ENCODE data around the gene FBXW7. TPM values are rescaled to one million over a fixed set of nuclear protein-coding genes. Genes with fewer than 3 reads are reported as not detected.

The FBXW7 gene
- polyA plus RNA-seq, 1 donor: 19.2 TPM

DNA sequence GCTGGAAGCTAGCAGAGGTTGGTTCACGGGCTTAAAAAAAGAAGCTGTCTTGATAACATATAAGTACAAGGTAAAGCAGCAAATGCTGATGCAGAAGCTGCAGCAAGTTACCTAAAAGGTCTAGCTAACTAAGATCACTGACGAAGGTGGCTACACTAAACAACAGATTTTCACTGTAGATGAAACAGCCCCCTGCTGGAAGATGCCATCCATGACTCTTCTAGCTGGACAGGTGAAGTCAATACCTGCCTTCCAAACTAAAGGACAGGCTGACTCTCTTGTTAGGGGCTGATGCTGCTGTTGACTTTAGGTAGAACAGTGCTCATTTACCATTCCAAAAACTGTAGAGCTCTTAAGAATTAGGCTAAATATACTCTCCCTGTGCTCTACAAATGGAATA lies 99.5 kb downstream of the FBXW7 start:
- DNase-seq: no peak
- H3K27ac ChIP-seq (ENCODE audit: low read length): no peak overlapping the region
- no peaks in the 10 kb centered on the region for H3K27me3 ChIP-seq (ENCODE audit: control insufficient read depth, insufficient read depth, low read length)
- WGBS (ENCODE audit: insufficient coverage, low lambda C conversion rate): no CpG with 5 or more reads among the region's 2 CpGs
- H3K4me3 ChIP-seq (ENCODE audit: low read length): no peak overlapping the region
- no peaks in the 10 kb centered on the region for H3K9me3 ChIP-seq (ENCODE audit: control insufficient read depth, low read depth, low read length)
- no peaks in the 10 kb centered on the region for H3K36me3 ChIP-seq (ENCODE audit: control insufficient read depth, insufficient read depth, low read length)
- H3K4me1 ChIP-seq (ENCODE audit: control insufficient read depth, insufficient read depth, low read length): peaks cover 8% of the 10 kb centered on the region

GRCh38 chr4:152434011-152434410 lies 101.9 kb downstream of the FBXW7 start:
- no peaks in the 10 kb centered on the region for H3K36me3 ChIP-seq (ENCODE audit: control insufficient read depth, insufficient read depth, low read length)
- 100% methylated on average over 1 of the region's 3 CpGs for WGBS (ENCODE audit: insufficient coverage, low lambda C conversion rate)
- H3K27me3 ChIP-seq (ENCODE audit: control insufficient read depth, insufficient read depth, low read length): no peaks in the 10 kb centered on the region
- H3K4me3 ChIP-seq (ENCODE audit: low read length): no peak overlapping the region
- H3K9me3 ChIP-seq (ENCODE audit: control insufficient read depth, low read depth, low read length): no peaks in the 10 kb centered on the region
- H3K27ac ChIP-seq (ENCODE audit: low read length): no peak overlapping the region
- H3K4me1 ChIP-seq (ENCODE audit: control insufficient read depth, insufficient read depth, low read length): peaks cover 16% of the 10 kb centered on the region
- DNase-seq: no peak

DNA sequence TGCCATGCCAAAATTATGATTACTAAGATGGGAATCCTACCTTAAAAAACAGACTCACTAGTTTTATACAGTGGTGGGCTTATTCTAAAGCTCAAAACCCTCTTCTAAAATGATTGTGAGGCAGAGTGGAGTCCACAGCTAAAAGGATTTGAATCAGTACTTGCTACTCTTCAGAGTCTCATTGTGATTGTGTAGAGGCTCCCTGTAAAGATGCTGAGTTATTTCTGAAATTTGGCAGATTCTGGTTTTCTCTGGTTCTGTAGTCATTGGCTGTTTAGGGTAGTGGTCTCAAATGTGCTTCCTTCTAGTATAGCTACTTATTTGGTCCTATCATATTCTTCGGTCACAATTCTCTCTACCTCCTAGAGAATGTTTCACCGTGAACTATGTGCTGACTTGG lies 104.1 kb downstream of the FBXW7 start:
- no CpG with 5 or more reads among the region's 2 CpGs for WGBS (ENCODE audit: insufficient coverage, low lambda C conversion rate)
- DNase-seq: no peak
- Histone ChIP-seq H3K4me3 (ENCODE audit: low read length) (no peak overlapping the region), H3K36me3 (ENCODE audit: control insufficient read depth, insufficient read depth, low read length) (no peaks in the 10 kb centered on the region), H3K27ac (ENCODE audit: low read length) (peak overlapping the region; percentile 50), H3K9me3 (ENCODE audit: control insufficient read depth, low read depth, low read length) (no peaks in the 10 kb centered on the region), H3K4me1 (ENCODE audit: control insufficient read depth, insufficient read depth, low read length) (peaks cover 20% of the 10 kb centered on the region), H3K27me3 (ENCODE audit: control insufficient read depth, insufficient read depth, low read length) (no peaks in the 10 kb centered on the region)

DNA sequence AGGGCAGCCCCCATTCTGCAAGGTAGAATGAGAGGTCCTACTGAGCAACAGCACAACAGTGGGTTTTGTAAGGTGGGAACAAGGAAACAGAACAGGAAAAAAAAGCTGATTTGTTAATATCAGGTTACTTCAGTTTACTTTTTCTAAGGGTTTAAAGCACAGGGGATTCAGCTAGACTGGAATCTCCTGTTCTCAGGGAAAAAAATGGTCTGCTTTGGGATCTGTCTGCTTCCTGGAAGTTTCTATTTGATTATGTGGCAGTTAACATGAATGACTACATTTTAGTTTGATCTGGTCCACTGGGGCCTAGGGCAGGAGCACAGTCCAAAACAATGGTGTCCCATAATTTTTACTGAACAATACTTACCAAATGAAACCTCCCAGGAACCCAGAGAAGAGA lies 104.6 kb downstream of the FBXW7 start:
- peak in 1 of 2 donors; percentile 49 for DNase-seq
- no peaks in the 10 kb centered on the region for H3K27me3 ChIP-seq (ENCODE audit: control insufficient read depth, insufficient read depth, low read length)
- H3K27ac ChIP-seq (ENCODE audit: low read length): peak overlapping the region; percentile 50
- no peaks in the 10 kb centered on the region for H3K36me3 ChIP-seq (ENCODE audit: control insufficient read depth, insufficient read depth, low read length)
- H3K4me1 ChIP-seq (ENCODE audit: control insufficient read depth, insufficient read depth, low read length): peaks cover 24% of the 10 kb centered on the region
- no peak overlapping the region for H3K4me3 ChIP-seq (ENCODE audit: low read length)
- H3K9me3 ChIP-seq (ENCODE audit: control insufficient read depth, low read depth, low read length): no peaks in the 10 kb centered on the region

DNA sequence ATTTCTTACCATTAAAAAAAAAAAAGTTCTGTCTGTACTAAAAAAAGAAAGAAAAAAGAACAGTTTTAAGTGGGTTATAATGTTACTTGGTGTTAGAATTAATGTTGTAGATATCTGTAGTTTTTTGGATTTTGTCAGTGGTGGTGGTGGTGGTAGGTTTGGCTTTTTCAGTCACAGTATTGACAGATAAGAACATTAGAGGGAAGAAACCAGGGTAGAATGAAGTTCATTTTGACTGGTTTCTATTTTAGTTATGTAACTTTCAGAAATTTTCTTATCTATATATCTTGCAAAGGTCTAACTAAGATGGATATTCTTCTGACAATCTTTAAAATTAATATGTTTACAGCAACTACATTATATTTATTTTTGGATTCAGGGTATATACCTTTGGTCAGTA lies 105.4 kb downstream of the FBXW7 start:
- no peaks in the 10 kb centered on the region for H3K36me3 ChIP-seq (ENCODE audit: control insufficient read depth, insufficient read depth, low read length)

GRCh38 chr4:152427981-152428380 lies 107.9 kb downstream of the FBXW7 start:
- Histone ChIP-seq H3K36me3 (ENCODE audit: control insufficient read depth, insufficient read depth, low read length) (no peaks in the 10 kb centered on the region), H3K9me3 (ENCODE audit: control insufficient read depth, low read depth, low read length) (no peaks in the 10 kb centered on the region), H3K4me1 (ENCODE audit: control insufficient read depth, insufficient read depth, low read length) (peaks cover 44% of the 10 kb centered on the region), H3K4me3 (ENCODE audit: low read length) (no peak overlapping the region), H3K27me3 (ENCODE audit: control insufficient read depth, insufficient read depth, low read length) (no peaks in the 10 kb centered on the region), H3K27ac (ENCODE audit: low read length) (no peak overlapping the region)
- DNase-seq: no peak
- WGBS (ENCODE audit: insufficient coverage, low lambda C conversion rate): 100% methylated on average over 1 of the region's 2 CpGs

More for the DNA sequence above, 105.4 kb downstream of the FBXW7 start:
- H3K9me3 ChIP-seq (ENCODE audit: control insufficient read depth, low read depth, low read length): no peaks in the 10 kb centered on the region
- H3K4me1 ChIP-seq (ENCODE audit: control insufficient read depth, insufficient read depth, low read length): peaks cover 28% of the 10 kb centered on the region
- H3K27me3 ChIP-seq (ENCODE audit: control insufficient read depth, insufficient read depth, low read length): no peaks in the 10 kb centered on the region
- H3K27ac ChIP-seq (ENCODE audit: low read length): no peak overlapping the region
- no peak for DNase-seq
- H3K4me3 ChIP-seq (ENCODE audit: low read length): no peak overlapping the region

GRCh38 chr4:152424977-152425376 lies 110.9 kb downstream of the FBXW7 start:
- Histone ChIP-seq H3K4me3 (ENCODE audit: low read length) (no peak overlapping the region), H3K36me3 (ENCODE audit: control insufficient read depth, insufficient read depth, low read length) (no peaks in the 10 kb centered on the region), H3K27ac (ENCODE audit: low read length) (peak overlapping the region; percentile 88), H3K27me3 (ENCODE audit: control insufficient read depth, insufficient read depth, low read length) (no peaks in the 10 kb centered on the region), H3K9me3 (ENCODE audit: control insufficient read depth, low read depth, low read length) (no peaks in the 10 kb centered on the region), H3K4me1 (ENCODE audit: control insufficient read depth, insufficient read depth, low read length) (peaks cover 29% of the 10 kb centered on the region)
- WGBS (ENCODE audit: insufficient coverage, low lambda C conversion rate): 83% methylated on average over 2 of the region's 2 CpGs
- no peak for DNase-seq

DNA sequence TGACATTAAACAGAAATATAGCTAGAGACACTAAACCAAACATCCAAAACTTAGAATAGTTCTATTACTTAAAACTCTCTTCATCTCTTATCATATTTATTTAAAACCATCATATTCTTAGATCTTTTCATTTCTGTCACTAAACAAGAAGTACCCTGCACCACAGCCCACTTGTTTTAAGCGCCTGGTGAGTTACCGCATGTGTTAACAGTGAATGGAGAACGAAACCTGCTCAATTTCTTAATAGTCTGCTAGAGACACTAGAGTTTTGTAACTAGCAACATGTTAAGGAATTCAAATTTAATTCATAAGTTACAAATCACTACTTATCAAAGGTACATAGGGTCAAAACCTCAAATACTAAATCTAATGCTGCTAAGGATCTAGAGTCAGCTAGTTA lies 111.5 kb downstream of the FBXW7 start:
- Histone ChIP-seq H3K27ac (ENCODE audit: low read length) (peak overlapping the region; percentile 88), H3K4me3 (ENCODE audit: low read length) (no peak overlapping the region), H3K9me3 (ENCODE audit: control insufficient read depth, low read depth, low read length) (no peaks in the 10 kb centered on the region), H3K36me3 (ENCODE audit: control insufficient read depth, insufficient read depth, low read length) (no peaks in the 10 kb centered on the region), H3K4me1 (ENCODE audit: control insufficient read depth, insufficient read depth, low read length) (peaks cover 29% of the 10 kb centered on the region), H3K27me3 (ENCODE audit: control insufficient read depth, insufficient read depth, low read length) (no peaks in the 10 kb centered on the region)
- 100% methylated on average over 1 of the region's 3 CpGs for WGBS (ENCODE audit: insufficient coverage, low lambda C conversion rate)
- DNase-seq: no peak

DNA sequence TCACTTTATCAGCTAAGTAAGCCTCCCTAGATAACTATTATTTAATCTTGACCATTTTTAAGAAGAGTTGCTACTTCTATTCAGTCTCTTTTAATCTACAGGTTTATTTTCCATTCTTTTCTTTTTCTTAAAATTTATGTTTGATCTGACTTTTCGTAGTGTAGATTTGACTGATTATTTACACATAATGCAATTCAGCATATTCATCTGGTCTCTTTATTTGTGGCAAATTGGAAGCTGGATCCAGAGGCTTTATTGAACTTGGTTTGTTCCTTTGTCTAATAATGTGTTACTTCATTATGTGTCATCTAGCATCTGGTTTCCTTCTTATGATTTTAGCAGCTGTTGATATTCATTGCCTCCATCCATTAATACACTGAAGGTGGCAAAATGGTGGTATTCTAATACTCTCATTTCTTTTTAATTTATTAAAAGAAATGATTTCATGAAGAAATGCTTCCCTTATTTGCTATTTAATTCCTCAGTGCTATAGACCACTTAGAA lies 113.0 kb downstream of the FBXW7 start:
- no peaks in the 10 kb centered on the region for H3K36me3 ChIP-seq (ENCODE audit: control insufficient read depth, insufficient read depth, low read length)
- no peaks in the 10 kb centered on the region for H3K9me3 ChIP-seq (ENCODE audit: control insufficient read depth, low read depth, low read length)
- H3K4me3 ChIP-seq (ENCODE audit: low read length): no peak overlapping the region
- WGBS (ENCODE audit: insufficient coverage, low lambda C conversion rate): 89% methylated on average over 1 of the region's 1 CpG
- DNase-seq: no peak
- no peaks in the 10 kb centered on the region for H3K27me3 ChIP-seq (ENCODE audit: control insufficient read depth, insufficient read depth, low read length)
- H3K27ac ChIP-seq (ENCODE audit: low read length): no peak overlapping the region
- H3K4me1 ChIP-seq (ENCODE audit: control insufficient read depth, insufficient read depth, low read length): peaks cover 30% of the 10 kb centered on the region

DNA sequence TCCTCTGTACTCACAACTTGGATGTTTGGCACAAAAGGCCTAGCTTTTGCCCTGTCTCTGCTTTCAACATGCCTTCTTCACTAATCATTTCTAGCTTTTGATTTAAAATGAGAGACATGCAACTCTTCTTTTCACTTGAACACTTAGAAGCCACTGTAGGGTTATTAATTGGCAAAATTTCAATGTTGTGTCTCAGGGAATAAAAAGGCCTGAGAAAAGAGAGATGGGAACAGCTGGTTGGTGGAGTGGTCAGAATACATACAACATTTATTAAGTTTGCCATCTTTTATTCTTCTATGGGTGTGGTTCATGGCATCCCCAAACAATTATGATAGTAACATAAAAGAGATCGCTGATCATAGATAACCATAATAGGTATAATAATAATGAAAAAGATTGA lies 114.3 kb downstream of the FBXW7 start:
- no peaks in the 10 kb centered on the region for H3K27me3 ChIP-seq (ENCODE audit: control insufficient read depth, insufficient read depth, low read length)
- DNase-seq: no peak
- H3K27ac ChIP-seq (ENCODE audit: low read length): no peak overlapping the region
- no peaks in the 10 kb centered on the region for H3K36me3 ChIP-seq (ENCODE audit: control insufficient read depth, insufficient read depth, low read length)
- no peak overlapping the region for H3K4me3 ChIP-seq (ENCODE audit: low read length)
- no peaks in the 10 kb centered on the region for H3K9me3 ChIP-seq (ENCODE audit: control insufficient read depth, low read depth, low read length)
- 100% methylated on average over 1 of the region's 1 CpG for WGBS (ENCODE audit: insufficient coverage, low lambda C conversion rate)
- peaks cover 25% of the 10 kb centered on the region for H3K4me1 ChIP-seq (ENCODE audit: control insufficient read depth, insufficient read depth, low read length)

- Histone ChIP-seq H3K27ac (ENCODE audit: low read length) (no peak overlapping the region), H3K9me3 (ENCODE audit: control insufficient read depth, low read depth, low read length) (no peaks in the 10 kb centered on the region), H3K27me3 (ENCODE audit: control insufficient read depth, insufficient read depth, low read length) (no peaks in the 10 kb centered on the region), H3K4me3 (ENCODE audit: low read length) (no peak overlapping the region), H3K36me3 (ENCODE audit: control insufficient read depth, insufficient read depth, low read length) (no peaks in the 10 kb centered on the region), H3K4me1 (ENCODE audit: control insufficient read depth, insufficient read depth, low read length) (peaks cover 11% of the 10 kb centered on the region)
- WGBS (ENCODE audit: insufficient coverage, low lambda C conversion rate): no CpG with 5 or more reads among the region's 2 CpGs
- DNase-seq: no peak
These were observed 116.1 kb downstream of the FBXW7 start for GRCh38 chr4:152419809-152420208.

Measured in large intestine (tissue), 3 donors.